GM18505 (cell line): Measurements from ENCODE around the gene BLZF1.
"Not testable (repeated sequence)": the region's sequence is repeated elsewhere in the genome, so short reads cannot be mapped to it uniquely, and the experiment has no call there.

Experiments
- ATAC-seq: cut with Tn5 transposase; IDR thresholded peaks from one replicate; pipeline ENCODE4 v1.9.1; 2021; ENCODE audit not compliant: unreplicated experiment
- POLR2A ChIP-seq: IDR thresholded peaks from 4 replicates; pipeline ENCODE4 v1.6.1; 2011; ENCODE audit warnings: borderline replicate concordance; ENCODE audit not compliant: insufficient read depth, insufficient read length; ENCODE audit errors: extremely low read depth

Gene BLZF1

GRCh38 chr1:169381162-169381561 lies 13.2 kb downstream of the BLZF1 start:
- ATAC-seq: no peak
- no peak for TF ChIP-seq POLR2A

- TF ChIP-seq POLR2A: no peak
- ATAC-seq: no peak
Observed at GRCh38 chr1:169383449-169383848, 15.5 kb downstream of the BLZF1 start.

GRCh38 chr1:169387399-169387798 lies 19.4 kb downstream of the BLZF1 start:
- no peak for TF ChIP-seq POLR2A
- ATAC-seq: no peak

GRCh38 chr1:169390303-169390702 lies 22.3 kb downstream of the BLZF1 start:
- no peak for TF ChIP-seq POLR2A
- ATAC-seq: peak; percentile 48

- TF ChIP-seq POLR2A: no peak
- ATAC-seq: no peak
Observed at GRCh38 chr1:169392406-169392805, 24.4 kb downstream of the BLZF1 start.

- ATAC-seq: no peak
- TF ChIP-seq POLR2A: no peak
Observed at GRCh38 chr1:169395955-169396354, 28.0 kb downstream of the BLZF1 start.

- not testable (repeated sequence) for ATAC-seq
Observed at GRCh38 chr1:169402578-169402977, 34.6 kb downstream of the BLZF1 start.

- not testable (repeated sequence) for ATAC-seq
Observed at GRCh38 chr1:169408340-169408739, 40.3 kb downstream of the BLZF1 start.

GRCh38 chr1:169414952-169415351 lies 47.0 kb downstream of the BLZF1 start:
- ATAC-seq: no peak
- no peak for TF ChIP-seq POLR2A

GRCh38 chr1:169421309-169421708 lies 53.3 kb downstream of the BLZF1 start:
- no peak for ATAC-seq
- TF ChIP-seq POLR2A: no peak

GRCh38 chr1:169426174-169426705 lies 58.2 kb downstream of the BLZF1 start:
- TF ChIP-seq POLR2A: no peak
- no peak for ATAC-seq

- TF ChIP-seq POLR2A: no peak
- peak; percentile 94 for ATAC-seq
Observed at GRCh38 chr1:169427081-169427641, 59.2 kb downstream of the BLZF1 start, which contains the start of gene CCDC181. TSS of gene CCDC181 (minus strand) at chr1:169427474. CDS start at chr1:169424927, 2,547 bp downstream.
